Right cardiac atrium (tissue), 5 donors: ENCODE measurements around the gene MUCL3. TPM values are rescaled to one million over a fixed set of nuclear protein-coding genes. Genes with fewer than 3 reads are reported as not detected.
A peak's percentile ranks its signal among the peaks of the same experiment; 100 is the strongest.

Experiments used
- ATAC-seq, 2 donors: fragments of 200-7000 bp; cut with Tn5 transposase; one replicate each; pipeline versions ENCODE4 v1.8.0 to v1.9.1; 2020; ENCODE audit warnings: moderate library complexity in 2 of 2, mild to moderate bottlenecking in 1 of 2
- DNase-seq, 3 donors: peaks; one replicate each; pipeline ENCODE4 v3.0.0-alpha.2; 2020
- H3K27ac ChIP-seq: one replicate; pipeline ENCODE4 v1.5.1; 2013; ENCODE audit warnings: mild to moderate bottlenecking, low read length, control low read depth, moderate library complexity
- H3K27me3 ChIP-seq: one replicate; pipeline ENCODE4 v1.6.1; 2013; ENCODE audit not compliant: control insufficient read depth, insufficient read depth
- H3K4me1 ChIP-seq: one replicate; pipeline ENCODE4 v1.6.1; 2013; ENCODE audit warnings: low read length; ENCODE audit not compliant: control insufficient read depth, insufficient read depth
- H3K4me3 ChIP-seq: one replicate; pipeline ENCODE4 v1.5.1; 2013; ENCODE audit warnings: low read length, control low read depth
- H3K9me3 ChIP-seq: one replicate; pipeline ENCODE4 v1.6.1; 2013; ENCODE audit warnings: low read length; ENCODE audit not compliant: control insufficient read depth
- WGBS: extraction: QIAGEN DNeasy Blood & Tissue Kit; methylation state at CpG from one replicate; pipeline ENCODE4 v1.1.7; 2013; 5-methylcytosine and 5-hydroxymethylcytosine counted together
- intact Hi-C, 4 donors: fragments of 100-400 bp; cut with DNase I; formaldehyde crosslinking; loops; one replicate each; pipeline versions ENCODE4 v1.11.0 to v1.14.0; 2022 to 2023
- long read RNA-seq, 4 donors: library from polyadenylated mRNA; unstranded; transcript quantifications; one replicate each; pipeline ENCODE4 v2.0.0, GENCODE V29; 2020 to 2021
- polyA plus RNA-seq: library from polyadenylated mRNA; stranded (reverse); fragments of 200-250 nt; gene quantifications from one replicate; pipeline ENCODE4 v1.2.3, GENCODE V29; 2013
- total RNA-seq, 4 donors: library from RNA; stranded (reverse); fragmentation: NEBNext Ultra II Directional; extraction: Animal tissue kit (Norgen Biotek cat#: 25700); gene quantifications; one replicate each; pipeline ENCODE4 v1.2.1, GENCODE V29; 2021
- donor health status: healthy with polysubstance abuse.
- donor health status: DM: no; HTN: yes; CAD: no.
- donor health status: DM: no; HTN: no; CAD: no.
- donor health status: DM: no; HTN: yes; CAD: no; lungs with severe emphysema.
- donor health status: DM: yes; HTN: yes; CAD: no.

The MUCL3 gene
- not detected for total RNA-seq
- polyA plus RNA-seq, result not detected
- long read RNA-seq, donor 1, result 0 reads
- long read RNA-seq, donor 2, result 0 reads
- long read RNA-seq, donor 3, result 0 reads
- long read RNA-seq, donor 4, result 0 reads

- ATAC-seq (no peak), DNase-seq (no peak)
- H3K27me3 ChIP-seq, result no peaks in the 10 kb centered on the region
- intact Hi-C loops, result no loop called here
- 60% methylated on average over 16 of the region's 16 CpGs for WGBS
- no peaks in the 10 kb centered on the region for H3K9me3 ChIP-seq
- H3K27ac ChIP-seq, result no peak within 1 kb of the TSS
- H3K4me3 ChIP-seq, result no peak within 1 kb of the TSS
- peaks cover 5% of the 10 kb centered on the region for H3K4me1 ChIP-seq
Measured at GRCh38 chr6:30940361-30940986, at the start of gene MUCL3. TSS of gene MUCL3 (plus strand) at chr6:30940973. CDS start at chr6:30941000, 27 bp downstream.

- WGBS, result 87% methylated on average over 4 of the region's 4 CpGs
- DNase-seq (no peak), ATAC-seq (no peak)
- no peak overlapping the region for H3K27ac ChIP-seq
- H3K27me3 ChIP-seq, result no peaks in the 10 kb centered on the region
- intact Hi-C loops, result no loop called here
- peaks cover 9% of the 10 kb centered on the region for H3K4me1 ChIP-seq
- H3K9me3 ChIP-seq, result no peaks in the 10 kb centered on the region
- H3K4me3 ChIP-seq, result no peak overlapping the region
Measured at GRCh38 chr6:30891450-30891723, 49.4 kb upstream of the MUCL3 start.

GRCh38 chr6:30891816-30892538 is 48.8 kb upstream of the MUCL3 start:
- 88% methylated on average over 21 of the region's 21 CpGs for WGBS
- intact Hi-C loops, result no loop called here
- ATAC-seq, result no peak

DNA sequence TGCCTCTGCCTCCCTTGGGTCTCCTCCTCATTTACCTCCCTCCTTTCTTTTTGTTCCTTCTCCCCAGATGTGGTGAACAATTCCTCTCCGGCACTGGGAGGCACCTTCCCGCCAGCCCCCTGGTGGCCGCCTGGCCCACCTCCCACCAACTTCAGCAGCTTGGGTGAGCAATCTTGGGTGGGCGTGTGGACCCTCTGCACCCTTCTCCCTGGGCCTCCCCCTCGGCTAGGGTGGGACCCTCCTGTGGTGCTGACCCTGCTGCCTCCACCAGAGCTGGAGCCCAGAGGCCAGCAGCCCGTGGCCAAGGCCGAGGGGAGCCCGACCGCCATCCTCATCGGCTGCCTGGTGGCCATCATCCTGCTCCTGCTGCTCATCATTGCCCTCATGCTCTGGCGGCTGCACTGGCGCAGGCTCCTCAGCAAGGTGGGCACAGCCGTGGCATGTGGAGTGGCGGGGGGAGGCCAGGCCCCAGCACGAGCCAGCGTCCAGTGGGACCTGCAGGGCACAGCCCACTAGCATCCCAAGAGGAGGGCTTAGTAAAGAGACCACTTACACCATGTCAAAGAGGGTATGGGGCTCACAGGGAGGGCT is 47.7 kb upstream of the MUCL3 start:
- WGBS, result 87% methylated on average over 16 of the region's 16 CpGs

More at GRCh38 chr6:30891816-30892538, 48.8 kb upstream of the MUCL3 start:
- DNase-seq, result no peak
- H3K4me3 ChIP-seq, result no peak overlapping the region
- H3K4me1 ChIP-seq, result peaks cover 6% of the 10 kb centered on the region
- H3K9me3 ChIP-seq, result no peaks in the 10 kb centered on the region
- no peaks in the 10 kb centered on the region for H3K27me3 ChIP-seq
- no peak overlapping the region for H3K27ac ChIP-seq

GRCh38 chr6:30893666-30894065 is 47.1 kb upstream of the MUCL3 start:
- intact Hi-C loops, result no loop called here
- Histone ChIP-seq H3K27me3 (no peaks in the 10 kb centered on the region), H3K4me1 (peaks cover 4% of the 10 kb centered on the region), H3K27ac (no peak overlapping the region), H3K9me3 (no peaks in the 10 kb centered on the region), H3K4me3 (no peak overlapping the region)
- ATAC-seq (no peak), DNase-seq (no peak)
- WGBS, result 91% methylated on average over 8 of the region's 8 CpGs

More for the DNA sequence above, 47.7 kb upstream of the MUCL3 start:
- Histone ChIP-seq H3K4me3 (no peak overlapping the region), H3K9me3 (no peaks in the 10 kb centered on the region), H3K4me1 (peaks cover 6% of the 10 kb centered on the region), H3K27ac (no peak overlapping the region), H3K27me3 (no peaks in the 10 kb centered on the region)
- DNase-seq (no peak), ATAC-seq (no peak)
- intact Hi-C loops, result no loop called here

GRCh38 chr6:30894381-30894780 is 46.4 kb upstream of the MUCL3 start:
- no peak overlapping the region for H3K27ac ChIP-seq
- DNase-seq, result no peak
- H3K27me3 ChIP-seq, result no peaks in the 10 kb centered on the region
- H3K9me3 ChIP-seq, result no peaks in the 10 kb centered on the region
- H3K4me1 ChIP-seq, result peaks cover 2% of the 10 kb centered on the region
- no peak overlapping the region for H3K4me3 ChIP-seq
- intact Hi-C loops, result no loop called here
- no peak for ATAC-seq
- 88% methylated on average over 12 of the region's 12 CpGs for WGBS

DNA sequence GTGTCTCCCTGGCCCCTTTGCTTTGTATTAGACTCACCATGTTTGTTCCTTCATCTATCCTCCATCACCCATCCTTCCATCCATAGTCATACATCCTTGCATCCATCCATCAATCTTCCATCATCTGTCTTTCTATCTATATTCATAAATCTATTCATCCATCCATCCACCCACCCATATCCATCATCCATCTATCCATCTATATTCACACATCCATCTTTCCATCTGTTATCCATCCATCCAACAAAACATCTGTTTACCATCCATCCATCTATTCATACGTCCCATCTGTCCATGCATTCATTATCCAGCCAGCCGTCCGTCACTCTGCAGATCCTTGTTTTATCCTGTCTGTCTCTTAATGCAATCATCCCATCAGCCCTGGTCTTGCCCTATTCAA is 45.8 kb upstream of the MUCL3 start:
- WGBS, result 94% methylated on average over 3 of the region's 3 CpGs
- H3K4me1 ChIP-seq, result no peaks in the 10 kb centered on the region
- no peak overlapping the region for H3K27ac ChIP-seq
- intact Hi-C loops, result no loop called here
- H3K27me3 ChIP-seq, result no peaks in the 10 kb centered on the region
- H3K9me3 ChIP-seq, result no peaks in the 10 kb centered on the region
- DNase-seq (no peak), ATAC-seq (no peak)
- H3K4me3 ChIP-seq, result no peak overlapping the region

- intact Hi-C loops, result no loop called here
- no peak for DNase-seq
- WGBS, result 80% methylated on average over 10 of the region's 10 CpGs
Measured at GRCh38 chr6:30895343-30895742, 45.4 kb upstream of the MUCL3 start.

DNA sequence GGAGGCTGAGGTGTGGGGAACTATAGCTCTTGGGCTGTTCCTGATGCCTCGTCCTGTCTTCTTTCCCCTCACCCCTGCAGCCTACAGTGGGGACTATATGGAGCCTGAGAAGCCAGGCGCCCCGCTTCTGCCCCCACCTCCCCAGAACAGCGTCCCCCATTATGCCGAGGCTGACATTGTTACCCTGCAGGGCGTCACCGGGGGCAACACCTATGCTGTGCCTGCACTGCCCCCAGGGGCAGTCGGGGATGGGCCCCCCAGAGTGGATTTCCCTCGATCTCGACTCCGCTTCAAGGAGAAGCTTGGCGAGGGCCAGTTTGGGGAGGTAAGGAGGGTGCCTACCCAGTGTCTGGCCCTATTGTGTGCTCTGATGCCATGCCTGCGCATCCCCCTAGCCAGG is 44.2 kb upstream of the MUCL3 start:
- H3K27ac ChIP-seq, result no peak overlapping the region
- no peaks in the 10 kb centered on the region for H3K9me3 ChIP-seq
- no peak for DNase-seq
- intact Hi-C loops, result no loop called here
- H3K4me1 ChIP-seq, result no peaks in the 10 kb centered on the region
- WGBS, result 94% methylated on average over 13 of the region's 13 CpGs
- H3K4me3 ChIP-seq, result no peak overlapping the region
- no peak for ATAC-seq
- no peaks in the 10 kb centered on the region for H3K27me3 ChIP-seq

More at GRCh38 chr6:30895343-30895742, 45.4 kb upstream of the MUCL3 start:
- H3K27ac ChIP-seq, result no peak overlapping the region
- no peaks in the 10 kb centered on the region for H3K4me1 ChIP-seq
- H3K27me3 ChIP-seq, result no peaks in the 10 kb centered on the region
- H3K9me3 ChIP-seq, result no peaks in the 10 kb centered on the region
- no peak for ATAC-seq
- H3K4me3 ChIP-seq, result no peak overlapping the region

- peak in 1 of 3 donors; percentile 30 for DNase-seq
- no peak for ATAC-seq
- H3K27ac ChIP-seq, result no peak overlapping the region
- no peaks in the 10 kb centered on the region for H3K9me3 ChIP-seq
- H3K27me3 ChIP-seq, result no peaks in the 10 kb centered on the region
- H3K4me1 ChIP-seq, result no peaks in the 10 kb centered on the region
- H3K4me3 ChIP-seq, result no peak overlapping the region
- WGBS, result 85% methylated on average over 16 of the region's 16 CpGs
- intact Hi-C loops, result no loop called here
Measured at GRCh38 chr6:30897882-30898281, 42.9 kb upstream of the MUCL3 start.

GRCh38 chr6:30898750-30899360 is 41.9 kb upstream of the MUCL3 start:
- H3K4me1 ChIP-seq, result no peaks in the 10 kb centered on the region
- DNase-seq (peak in 2 of 3 donors; percentile 44 to 51), ATAC-seq (no peak)
- no peak overlapping the region for H3K27ac ChIP-seq
- 76% methylated on average over 23 of the region's 23 CpGs for WGBS
- intact Hi-C loops, result no loop called here
- H3K4me3 ChIP-seq, result no peak overlapping the region
- no peaks in the 10 kb centered on the region for H3K27me3 ChIP-seq
- no peaks in the 10 kb centered on the region for H3K9me3 ChIP-seq
